Left lung (tissue), 10 donors: ENCODE data around the gene DDI2. TPM values are rescaled to one million over a fixed set of nuclear protein-coding genes. Genes with fewer than 3 reads are reported as not detected.

Experiments used
- ATAC-seq: fragments of 200-7000 bp; cut with Tn5 transposase; one replicate; pipeline ENCODE4 v1.9.1; 2020; ENCODE audit warnings: moderate library complexity
- DNase-seq, 4 donors: peaks; one replicate each; pipeline ENCODE4 v3.0.0-alpha.2; 2013 to 2020
- H3K27ac ChIP-seq, 2 donors: fragments of 200-600 bp; sonication (generic) in 1 of 2; one replicate each; pipeline versions ENCODE4 v1.5.0 to v1.8.0; 2020 to 2021
- H3K27me3 ChIP-seq, 2 donors: fragments of 200-600 bp; sonication (generic) in 1 of 2; one replicate each; pipeline versions ENCODE4 v1.5.0 to v1.8.0; 2020 to 2021
- H3K36me3 ChIP-seq, 2 donors: fragments of 200-600 bp; sonication (generic) in 1 of 2; one replicate each; pipeline versions ENCODE4 v1.5.0 to v1.8.0; 2020 to 2021
- H3K4me1 ChIP-seq, 2 donors: fragments of 200-600 bp; one replicate each; pipeline ENCODE4 v1.8.0; 2021
- H3K4me3 ChIP-seq, 2 donors: fragments of 200-600 bp; sonication (generic) in 1 of 2; one replicate each; pipeline versions ENCODE4 v1.5.0 to v1.8.0; 2020 to 2021; ENCODE audit warnings: mild to moderate bottlenecking in 1 of 2
- H3K9me3 ChIP-seq, 2 donors: fragments of 200-600 bp; sonication (generic) in 1 of 2; one replicate each; pipeline versions ENCODE4 v1.5.0 to v1.8.0; 2020 to 2021
- CTCF ChIP-seq, 2 donors: fragments of 200-600 bp; sonication (generic) in 1 of 2; IDR thresholded peaks; one replicate each; pipeline versions ENCODE4 v1.5.0 to v1.8.0; 2021; ENCODE audit warnings: antibody characterized with exemption in 2 of 2
- intact Hi-C, 2 donors: fragments of 100-400 bp; cut with DNase I; formaldehyde crosslinking; loops; one replicate each; pipeline versions ENCODE4 v1.11.2 to v1.14.2; 2022
- polyA plus RNA-seq, 6 donors: library from polyadenylated mRNA; unstranded; fragments of 120-200 nt; gene quantifications; one replicate each; pipeline ENCODE4 v1.2.1, GENCODE V29; 2013; ENCODE audit not compliant: insufficient read length in 6 of 6
- total RNA-seq, 2 donors: library from RNA; stranded (reverse); fragmentation: NEBNext Ultra II Directional; extraction: Animal tissue kit (Norgen Biotek cat#: 25700); gene quantifications; one replicate each; pipeline ENCODE4 v1.2.1, GENCODE V29; 2021
- donor health status: DM: no; HTN: yes; CAD: no.
- donor health status: DM: no; HTN: no; CAD: no.

Gene DDI2
- total and polyA plus RNA-seq, 8 donors = 20.4 to 37.7 (median 22.6) TPM

- no peak for TF ChIP-seq CTCF (IDR thresholded peaks at IDR 0.05)
- ATAC-seq = no peak
- peaks cover 0 to 10% of the 10 kb centered on the region in 2 donors for H3K4me1 ChIP-seq
- no peaks in the 10 kb centered on the region for H3K27me3 ChIP-seq
- no peak for DNase-seq
- H3K4me3 ChIP-seq = no peak overlapping the region
- intact Hi-C loops = no loop called here
- H3K27ac ChIP-seq = no peak overlapping the region
- H3K36me3 ChIP-seq = peaks cover 2 to 89% of the 10 kb centered on the region in 2 donors
- no peaks in the 10 kb centered on the region for H3K9me3 ChIP-seq
Measured at GRCh38 chr1:15637826-15638225, 20.6 kb downstream of the DDI2 start.

- H3K4me3 ChIP-seq = no peak overlapping the region
- no peak for ATAC-seq
- DNase-seq = no peak
- H3K27me3 ChIP-seq = no peaks in the 10 kb centered on the region
- H3K27ac ChIP-seq = no peak overlapping the region
- H3K36me3 ChIP-seq = peaks cover 0 to 89% of the 10 kb centered on the region in 2 donors
- peaks cover 0 to 10% of the 10 kb centered on the region in 2 donors for H3K4me1 ChIP-seq
- intact Hi-C loops = no loop called here
- H3K9me3 ChIP-seq = no peaks in the 10 kb centered on the region
- no peak for TF ChIP-seq CTCF (IDR thresholded peaks at IDR 0.05)
Measured at GRCh38 chr1:15639262-15639661, 22.0 kb downstream of the DDI2 start.

DNA sequence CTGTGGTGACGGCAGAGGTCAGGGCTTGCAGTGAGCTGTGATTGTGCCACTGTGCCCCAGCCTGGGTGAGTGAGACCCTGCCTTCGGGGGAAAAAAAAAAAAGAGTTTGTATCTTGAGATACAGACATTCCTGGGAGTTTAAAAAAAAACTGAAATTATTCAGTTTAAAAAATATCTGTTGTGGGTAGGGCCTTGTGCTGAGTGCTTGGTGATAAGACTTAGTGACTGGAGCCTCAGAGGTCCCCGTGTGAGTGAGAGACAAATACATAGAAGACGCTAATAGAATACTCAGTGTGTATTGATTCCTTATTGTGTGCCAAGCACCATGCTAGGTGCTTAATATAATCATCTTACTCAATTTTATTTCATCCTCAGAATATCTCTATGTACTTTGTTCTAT lies 22.7 kb downstream of the DDI2 start:
- H3K4me1 ChIP-seq = peaks cover 0 to 10% of the 10 kb centered on the region in 2 donors
- DNase-seq (no peak), ATAC-seq (no peak)
- no peaks in the 10 kb centered on the region for H3K27me3 ChIP-seq
- H3K36me3 ChIP-seq = peaks cover 0 to 89% of the 10 kb centered on the region in 2 donors
- no peak overlapping the region for H3K27ac ChIP-seq
- no peak for TF ChIP-seq CTCF (IDR thresholded peaks at IDR 0.05)
- H3K4me3 ChIP-seq = no peak overlapping the region
- no peaks in the 10 kb centered on the region for H3K9me3 ChIP-seq
- intact Hi-C loops = no loop called here

DNA sequence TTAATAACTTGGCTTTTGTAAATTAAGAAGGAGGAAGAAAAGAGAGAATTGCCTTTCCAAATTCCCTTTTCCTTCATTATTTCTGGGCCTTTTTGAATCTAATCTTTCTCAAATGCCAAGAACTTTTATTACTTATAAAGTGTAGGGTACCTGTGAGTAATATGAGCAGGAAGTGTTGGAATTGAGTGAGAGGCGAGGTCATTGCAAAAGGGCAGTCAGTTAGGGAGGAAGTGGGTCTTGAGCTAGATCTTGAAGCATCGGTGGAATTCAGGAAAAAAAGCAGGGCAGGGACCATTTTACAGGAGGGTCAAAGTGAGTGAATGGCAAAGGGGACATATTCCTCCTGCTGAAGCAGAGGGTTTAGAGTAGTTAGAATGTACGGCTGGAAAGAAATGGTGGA lies 23.4 kb downstream of the DDI2 start:
- no peak overlapping the region for H3K4me3 ChIP-seq
- no peaks in the 10 kb centered on the region for H3K27me3 ChIP-seq
- H3K36me3 ChIP-seq = peaks cover 0 to 89% of the 10 kb centered on the region in 2 donors
- no peak for TF ChIP-seq CTCF (IDR thresholded peaks at IDR 0.05)
- H3K9me3 ChIP-seq = no peaks in the 10 kb centered on the region
- peak overlapping the region in 1 of 2 donors; percentile 28 for H3K27ac ChIP-seq
- intact Hi-C loops = no loop called here
- H3K4me1 ChIP-seq = peaks cover 0 to 10% of the 10 kb centered on the region in 2 donors
- DNase-seq (no peak), ATAC-seq (no peak)

GRCh38 chr1:15649937-15650336 lies 32.7 kb downstream of the DDI2 start:
- no peaks in the 10 kb centered on the region for H3K4me1 ChIP-seq
- no peaks in the 10 kb centered on the region for H3K27me3 ChIP-seq
- H3K9me3 ChIP-seq = no peaks in the 10 kb centered on the region
- no peak for TF ChIP-seq CTCF (IDR thresholded peaks at IDR 0.05)
- intact Hi-C loops = no loop called here
- no peak overlapping the region for H3K27ac ChIP-seq
- peaks cover 0 to 88% of the 10 kb centered on the region in 2 donors for H3K36me3 ChIP-seq
- no peak overlapping the region for H3K4me3 ChIP-seq
- ATAC-seq (no peak), DNase-seq (no peak)
